Stimulated activated naive CD8-positive, alpha-beta T cell treated with anti-CD3 and anti-CD28 coated beads, Interleukin-15, amount 100 ng/mL, for 72 hours (primary cell): ENCODE measurements around the gene EFNB3.
A peak's percentile ranks its signal among the peaks of the same experiment; 100 is the strongest.

Experiments used
- ATAC-seq: fragments of 150-1000 bp; cut with Tn5 transposase; 2 replicates; pipeline ENCODE4 v1.10.0; 2021; ENCODE audit warnings: mild to moderate bottlenecking, moderate library complexity
- DNase-seq, 2 donors: peaks; one replicate each; pipeline ENCODE4 v3.0.0; 2021 to 2022
- H3K27ac Mint-ChIP-seq, 2 donors: one replicate each; pipeline ENCODE4 v1.8.0; 2022; ENCODE audit warnings: mild to moderate bottlenecking in 2 of 2, mixed read lengths in 2 of 2, moderate library complexity in 2 of 2
- H3K27me3 Mint-ChIP-seq: one replicate; pipeline ENCODE4 v1.8.0; 2022; ENCODE audit warnings: mixed read lengths
- H3K4me1 Mint-ChIP-seq: one replicate; pipeline ENCODE4 v1.8.0; 2022; ENCODE audit warnings: mild to moderate bottlenecking, mixed read lengths
- H3K4me3 Mint-ChIP-seq, 2 donors: one replicate each; pipeline ENCODE4 v1.8.0; 2022; ENCODE audit warnings: mild to moderate bottlenecking in 2 of 2, mixed read lengths in 2 of 2, moderate library complexity in 1 of 2
- H3K9me3 Mint-ChIP-seq, 2 donors: one replicate each; pipeline ENCODE4 v1.8.0; 2022; ENCODE audit warnings: mixed read lengths in 2 of 2

EFNB3 gene

DNA sequence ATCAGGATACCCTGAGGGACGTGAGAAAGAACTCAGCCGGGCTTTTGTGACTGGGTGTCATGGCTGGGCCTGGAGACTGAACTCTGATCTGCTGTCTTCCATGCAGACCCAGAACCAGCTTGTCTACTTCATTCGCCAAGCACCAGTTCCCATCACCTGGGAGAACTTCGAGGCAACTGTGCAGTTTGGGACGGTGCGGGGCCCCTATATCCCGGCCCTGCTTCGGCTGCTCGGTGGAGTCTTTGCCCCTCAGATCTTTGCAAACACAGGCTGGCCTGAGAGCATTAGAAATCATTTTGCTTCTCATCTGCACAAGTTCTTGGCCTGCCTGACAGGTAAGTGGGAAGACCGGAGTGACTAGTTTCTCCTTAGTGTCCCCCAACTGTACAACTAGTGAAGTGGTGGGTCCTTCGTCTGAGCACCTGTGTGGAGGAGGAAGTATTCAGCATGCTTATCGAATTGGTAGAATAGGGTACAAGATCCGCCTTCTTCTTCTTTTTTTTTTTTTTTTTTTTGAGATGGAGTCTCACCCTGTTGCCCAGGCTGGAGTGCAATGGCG, 28.1 kb downstream of the EFNB3 start:
- Mint-ChIP-seq H3K4me1 (no peaks in the 10 kb centered on the region), H3K4me3 (no peak overlapping the region), H3K9me3 (no peaks in the 10 kb centered on the region), H3K27ac (no peak overlapping the region), H3K27me3 (peaks cover 19% of the 10 kb centered on the region)
- ATAC-seq (no peak), DNase-seq (no peak)

- no peak overlapping the region for H3K4me3 Mint-ChIP-seq
- no peak overlapping the region for H3K27ac Mint-ChIP-seq
- no peaks in the 10 kb centered on the region for H3K9me3 Mint-ChIP-seq
- no peaks in the 10 kb centered on the region for H3K4me1 Mint-ChIP-seq
- ATAC-seq = no peak
- DNase-seq = no peak
- peaks cover 32% of the 10 kb centered on the region for H3K27me3 Mint-ChIP-seq
Measured at GRCh38 chr17:7737601-7738000, 32.6 kb downstream of the EFNB3 start.

DNA sequence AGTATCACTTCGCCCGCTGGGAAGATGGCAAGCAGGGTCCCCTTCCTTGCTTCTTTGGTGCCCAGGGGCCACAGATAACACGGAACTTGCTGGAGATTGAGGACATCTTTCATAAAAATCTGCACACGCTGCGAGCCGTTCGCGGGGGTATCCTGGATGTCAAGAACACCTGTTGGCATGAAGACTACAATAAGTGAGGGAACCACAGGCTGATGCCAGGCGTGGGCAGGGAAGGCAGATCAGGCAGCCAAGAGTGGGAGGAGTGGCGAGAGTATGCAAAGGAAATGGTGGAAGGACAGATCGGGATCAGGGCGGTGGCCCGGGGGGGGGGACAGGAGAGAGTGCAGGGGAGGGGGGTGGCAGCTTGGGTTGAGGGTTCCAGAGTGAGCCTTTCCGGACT, 34.7 kb downstream of the EFNB3 start:
- ATAC-seq = no peak
- Mint-ChIP-seq H3K4me3 (no peak overlapping the region), H3K27me3 (peaks cover 40% of the 10 kb centered on the region)

DNA sequence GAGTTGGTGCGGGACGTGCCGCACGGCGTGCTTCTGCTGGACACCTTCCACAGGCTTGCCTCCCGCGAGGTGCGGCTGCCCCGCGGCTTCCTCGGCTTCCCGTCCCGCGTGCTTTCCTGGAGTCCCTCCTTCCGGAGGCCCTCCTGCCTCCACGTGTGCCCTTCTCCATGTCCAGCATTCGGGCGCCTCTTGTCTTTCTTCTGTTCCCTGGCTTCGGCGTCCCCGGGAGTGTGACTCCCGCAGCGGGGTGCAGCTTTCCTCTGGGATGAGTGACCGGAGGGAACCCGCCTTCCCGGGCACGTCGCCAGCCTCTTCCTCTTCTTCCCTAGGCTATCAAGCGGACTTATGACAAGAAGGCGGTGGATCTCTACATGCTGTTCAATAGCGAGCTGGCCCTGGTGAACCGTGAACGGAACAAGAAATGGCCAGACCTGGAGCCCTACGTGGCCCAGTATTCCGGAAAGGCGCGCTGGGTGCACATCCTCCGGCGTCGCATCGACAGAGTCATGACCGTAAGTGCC, 35.5 kb downstream of the EFNB3 start:
- DNase-seq (no peak), ATAC-seq (no peak)
- no peaks in the 10 kb centered on the region for H3K4me1 Mint-ChIP-seq
- no peaks in the 10 kb centered on the region for H3K9me3 Mint-ChIP-seq
- H3K4me3 Mint-ChIP-seq = peak overlapping the region in 1 of 2 donors; percentile 33
- no peak overlapping the region for H3K27ac Mint-ChIP-seq
- H3K27me3 Mint-ChIP-seq = peaks cover 40% of the 10 kb centered on the region

More for the DNA sequence above, 34.7 kb downstream of the EFNB3 start:
- no peak overlapping the region for H3K27ac Mint-ChIP-seq
- no peaks in the 10 kb centered on the region for H3K4me1 Mint-ChIP-seq
- DNase-seq = no peak
- no peaks in the 10 kb centered on the region for H3K9me3 Mint-ChIP-seq

DNA sequence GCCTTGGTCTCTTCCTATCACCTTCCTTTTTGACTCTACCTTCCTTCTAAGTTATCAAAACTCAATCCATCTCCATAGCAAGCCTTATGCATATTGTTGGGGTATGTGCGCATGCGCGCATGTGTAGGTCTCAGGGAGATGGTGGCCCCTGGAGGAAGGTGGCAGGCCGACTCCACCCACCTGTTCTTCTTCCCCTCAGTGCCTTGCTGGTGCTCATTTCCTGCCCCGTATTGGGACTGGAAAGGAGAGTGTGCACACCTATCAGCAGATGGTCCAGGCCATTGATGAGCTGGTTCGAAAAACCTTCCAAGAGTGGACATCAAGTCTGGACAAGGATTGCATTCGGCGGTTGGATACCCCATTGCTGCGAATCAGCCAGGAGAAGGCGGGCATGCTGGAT, 37.7 kb downstream of the EFNB3 start:
- Mint-ChIP-seq H3K27me3 (peaks cover 32% of the 10 kb centered on the region), H3K9me3 (no peaks in the 10 kb centered on the region), H3K27ac (no peak overlapping the region), H3K4me1 (no peaks in the 10 kb centered on the region), H3K4me3 (no peak overlapping the region)
- ATAC-seq (no peak), DNase-seq (no peak)

GRCh38 chr17:7744416-7744815, 39.4 kb downstream of the EFNB3 start:
- Mint-ChIP-seq H3K27me3 (peaks cover 29% of the 10 kb centered on the region), H3K4me3 (no peak overlapping the region), H3K27ac (no peak overlapping the region), H3K4me1 (no peaks in the 10 kb centered on the region), H3K9me3 (no peaks in the 10 kb centered on the region)
- ATAC-seq = no peak
- DNase-seq = no peak

- Mint-ChIP-seq H3K27ac (peak overlapping the region in 1 of 2 donors; percentile 47), H3K27me3 (peaks cover 14% of the 10 kb centered on the region), H3K4me1 (no peaks in the 10 kb centered on the region), H3K4me3 (no peak overlapping the region), H3K9me3 (no peaks in the 10 kb centered on the region)
- DNase-seq (no peak), ATAC-seq (no peak)
Measured at GRCh38 chr17:7745748-7746470, 40.9 kb downstream of the EFNB3 start.

- DNase-seq (no peak), ATAC-seq (no peak)
- Mint-ChIP-seq H3K4me1 (no peaks in the 10 kb centered on the region), H3K27me3 (peaks cover 7% of the 10 kb centered on the region), H3K27ac (no peak overlapping the region), H3K4me3 (no peak overlapping the region), H3K9me3 (no peaks in the 10 kb centered on the region)
Measured at GRCh38 chr17:7747635-7748071, 42.7 kb downstream of the EFNB3 start.

- no peak overlapping the region for H3K4me3 Mint-ChIP-seq
- no peaks in the 10 kb centered on the region for H3K9me3 Mint-ChIP-seq
- no peak overlapping the region for H3K27ac Mint-ChIP-seq
- H3K4me1 Mint-ChIP-seq = no peaks in the 10 kb centered on the region
- H3K27me3 Mint-ChIP-seq = peaks cover 12% of the 10 kb centered on the region
- ATAC-seq (no peak), DNase-seq (no peak)
Measured at GRCh38 chr17:7748076-7748775, 43.2 kb downstream of the EFNB3 start.

DNA sequence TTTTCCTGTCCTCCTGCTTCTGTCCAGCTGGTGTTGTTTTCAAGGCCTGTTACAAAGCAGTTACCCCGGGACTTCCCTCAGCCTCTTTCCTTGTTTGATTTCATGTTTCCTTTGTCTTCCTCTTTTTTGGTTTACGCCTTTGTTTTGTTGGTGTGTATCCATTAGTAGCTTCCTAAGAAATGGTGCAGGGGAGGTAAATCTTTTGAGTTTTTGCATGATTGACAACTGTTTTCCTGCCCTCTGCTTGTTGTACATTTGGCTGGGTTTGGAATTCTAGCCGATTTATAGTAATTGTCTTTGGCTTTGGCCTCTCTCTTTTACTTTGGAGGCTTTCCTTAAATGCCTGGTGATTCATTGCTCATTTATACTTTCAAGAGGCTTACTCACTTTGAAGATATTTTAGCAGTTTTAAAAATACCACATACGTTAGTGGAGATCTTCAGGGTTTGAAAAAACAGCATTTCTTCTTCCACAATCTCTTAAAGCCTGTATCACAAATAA, 45.4 kb downstream of the EFNB3 start:
- DNase-seq (no peak), ATAC-seq (no peak)
- H3K4me1 Mint-ChIP-seq = no peaks in the 10 kb centered on the region
- no peak overlapping the region for H3K27ac Mint-ChIP-seq
- H3K4me3 Mint-ChIP-seq = no peak overlapping the region
- H3K9me3 Mint-ChIP-seq = no peaks in the 10 kb centered on the region
- peaks cover 13% of the 10 kb centered on the region for H3K27me3 Mint-ChIP-seq

- no peak overlapping the region for H3K27ac Mint-ChIP-seq
- H3K4me1 Mint-ChIP-seq = no peaks in the 10 kb centered on the region
- H3K4me3 Mint-ChIP-seq = no peak overlapping the region
- DNase-seq (no peak), ATAC-seq (no peak)
- H3K27me3 Mint-ChIP-seq = peaks cover 13% of the 10 kb centered on the region
- H3K9me3 Mint-ChIP-seq = no peaks in the 10 kb centered on the region
Measured at GRCh38 chr17:7754656-7755055, 49.7 kb downstream of the EFNB3 start.

- Mint-ChIP-seq H3K9me3 (no peaks in the 10 kb centered on the region), H3K4me3 (no peak overlapping the region), H3K4me1 (no peaks in the 10 kb centered on the region), H3K27me3 (peaks cover 13% of the 10 kb centered on the region), H3K27ac (no peak overlapping the region)
- DNase-seq (no peak), ATAC-seq (no peak)
Measured at GRCh38 chr17:7755095-7755890, 50.3 kb downstream of the EFNB3 start.

DNA sequence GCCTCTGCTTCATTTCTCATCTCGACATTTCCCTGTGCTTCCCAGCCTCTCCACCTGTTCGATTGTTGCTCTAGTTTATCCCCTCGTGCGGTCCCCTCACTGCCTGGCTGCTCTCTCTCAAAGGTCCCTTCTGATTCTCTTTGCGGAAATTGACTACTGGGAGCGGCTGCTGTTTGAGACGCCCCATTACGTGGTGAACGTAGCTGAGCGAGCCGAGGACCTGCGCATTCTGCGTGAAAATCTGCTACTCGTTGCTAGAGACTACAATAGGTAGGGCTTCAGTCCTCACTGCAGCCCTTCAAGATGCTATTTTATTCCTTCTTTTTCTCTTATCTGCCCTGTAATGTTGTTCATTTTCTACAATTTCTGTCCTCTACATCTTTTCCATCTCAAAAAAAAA, 52.0 kb downstream of the EFNB3 start:
- Mint-ChIP-seq H3K27ac (no peak overlapping the region), H3K4me1 (no peaks in the 10 kb centered on the region), H3K9me3 (no peaks in the 10 kb centered on the region), H3K4me3 (no peak overlapping the region), H3K27me3 (peaks cover 13% of the 10 kb centered on the region)
- no peak for ATAC-seq
- no peak for DNase-seq
